ENCODE data around the gene EXOC5. TPM values are rescaled to one million over a fixed set of nuclear protein-coding genes. Genes with fewer than 3 reads are reported as not detected.

EXOC5 gene
- total RNA-seq, 1 donor from 2014 or later = 53.8 TPM

- H3K27ac Mint-ChIP-seq = no peak overlapping the region
- peaks cover 29% of the 10 kb centered on the region for H3K4me1 Mint-ChIP-seq
- no peaks in the 10 kb centered on the region for H3K27me3 Mint-ChIP-seq
- H3K36me3 Mint-ChIP-seq (ENCODE audit: low read depth) = peaks cover 36% of the 10 kb centered on the region
- ChIA-PET CTCF (no interaction called here), POLR2A (no interaction called here)
- no peak for TF ChIP-seq CTCF (IDR thresholded peaks at IDR 0.05)
- no peak for ATAC-seq (ENCODE audit: low read depth)
- intact Hi-C loops (cut with micrococcal nuclease) = no loop called here
- no peaks in the 10 kb centered on the region for H3K9me3 Mint-ChIP-seq
- DNase-seq = no peak
- H3K4me3 Mint-ChIP-seq = no peak overlapping the region
Observed at GRCh38 chr14:57274551-57274950, 5.8 kb upstream of the EXOC5 start.

GRCh38 chr14:57273236-57273635 is 4.5 kb upstream of the EXOC5 start:
- H3K27me3 Mint-ChIP-seq = no peaks in the 10 kb centered on the region
- H3K36me3 Mint-ChIP-seq (ENCODE audit: low read depth) = peaks cover 40% of the 10 kb centered on the region
- no peak overlapping the region for H3K27ac Mint-ChIP-seq
- DNase-seq = no peak
- TF ChIP-seq CTCF (IDR thresholded peaks at IDR 0.05) = no peak
- ChIA-PET CTCF (no interaction called here), POLR2A (no interaction called here)
- intact Hi-C loops (cut with micrococcal nuclease) = no loop called here
- H3K9me3 Mint-ChIP-seq = no peaks in the 10 kb centered on the region
- ATAC-seq (ENCODE audit: low read depth) = no peak
- peaks cover 35% of the 10 kb centered on the region for H3K4me1 Mint-ChIP-seq
- H3K4me3 Mint-ChIP-seq = no peak overlapping the region

- ChIA-PET POLR2A (interaction anchor here (1.5 kb wide), 1 partner anchor 686 kb away, joined by 6 read pairs; the partner anchor contains the start of gene TMEM260), CTCF (no interaction called here)
- Mint-ChIP-seq H3K27ac (no peak overlapping the region), H3K36me3 (ENCODE audit: low read depth) (peaks cover 19% of the 10 kb centered on the region), H3K4me3 (no peak overlapping the region), H3K9me3 (no peaks in the 10 kb centered on the region), H3K4me1 (peaks cover 63% of the 10 kb centered on the region), H3K27me3 (no peaks in the 10 kb centered on the region)
- TF ChIP-seq CTCF (IDR thresholded peaks at IDR 0.05) = no peak
- DNase-seq (no peak), ATAC-seq (ENCODE audit: low read depth) (no peak)
- intact Hi-C loops (cut with micrococcal nuclease) = loop anchor here (5.0 to 10.0 kb wide), 3 partner anchors 939 to 1854 kb away; partner anchors contain the start of genes ACTR10, ATG14 and DACT1
Observed at GRCh38 chr14:57266065-57266464, 2.6 kb downstream of the EXOC5 start.

- intact Hi-C loops (cut with micrococcal nuclease) = loop anchor here (10.0 kb wide), 2 partner anchors 943 to 1373 kb away; partner anchors contain the start of genes ACTR10 and DACT1
- no peak for TF ChIP-seq CTCF (IDR thresholded peaks at IDR 0.05)
- H3K27ac Mint-ChIP-seq = no peak overlapping the region
Observed at GRCh38 chr14:57262117-57262516, 6.6 kb downstream of the EXOC5 start.

GRCh38 chr14:57261604-57262003 is 7.1 kb downstream of the EXOC5 start:
- H3K27me3 Mint-ChIP-seq = no peaks in the 10 kb centered on the region
- TF ChIP-seq CTCF (IDR thresholded peaks at IDR 0.05) = no peak

More at GRCh38 chr14:57262117-57262516, 6.6 kb downstream of the EXOC5 start:
- Mint-ChIP-seq H3K9me3 (no peaks in the 10 kb centered on the region), H3K27me3 (no peaks in the 10 kb centered on the region), H3K36me3 (ENCODE audit: low read depth) (peaks cover 6% of the 10 kb centered on the region), H3K4me3 (no peak overlapping the region), H3K4me1 (peaks cover 28% of the 10 kb centered on the region)
- ChIA-PET CTCF (no interaction called here), POLR2A (no interaction called here)
- no peak for DNase-seq
- ATAC-seq (ENCODE audit: low read depth) = no peak

More at GRCh38 chr14:57261604-57262003, 7.1 kb downstream of the EXOC5 start:
- intact Hi-C loops (cut with micrococcal nuclease) = loop anchor here (2.0 to 10.0 kb wide), 3 partner anchors 17 to 1373 kb away; partner anchors contain the start of genes ACTR10 and DACT1
- Mint-ChIP-seq H3K9me3 (no peaks in the 10 kb centered on the region), H3K36me3 (ENCODE audit: low read depth) (peaks cover 10% of the 10 kb centered on the region), H3K27ac (no peak overlapping the region), H3K4me1 (peaks cover 23% of the 10 kb centered on the region), H3K4me3 (no peak overlapping the region)
- CTCF ChIA-PET = no interaction called here
- ATAC-seq (ENCODE audit: low read depth) (no peak), DNase-seq (no peak)
- POLR2A ChIA-PET = no interaction called here
